SK-N-SH (cell line): Measurements from ENCODE around the gene PGBD4. TPM values are rescaled to one million over a fixed set of nuclear protein-coding genes. Genes with fewer than 3 reads are reported as not detected.

Experiments used
- CTCF ChIA-PET: fragments of 300-600, 350-600 bp; formaldehyde crosslinking; extraction: SDS; loops from one replicate; lab custom pipeline; 2021; lab: Yijun Ruan, JAX
- POLR2A ChIA-PET: fragments of 350-600 bp; sonication (Branson Sonifier 250); formaldehyde crosslinking; extraction: SDS; loops from one replicate; lab custom pipeline; 2020; ENCODE audit warnings: antibody characterized with exemption, inconsistent platforms; lab: Yijun Ruan, JAX
- DNase-seq: peaks from one replicate; pipeline ENCODE4 v3.0.0; 2012
- H2AFZ ChIP-seq: fragments of 200-600 bp; sonication (generic); 2 replicates; pipeline ENCODE4 v1.8.1; 2016; ENCODE audit warnings: antibody characterized with exemption, mild to moderate bottlenecking, low read depth
- H3F3A ChIP-seq: fragments of 200-600 bp; sonication (generic); replicated peaks from 2 replicates; pipeline ENCODE3; 2016; ENCODE audit warnings: antibody characterized with exemption, mild to moderate bottlenecking; ENCODE audit not compliant: insufficient read depth
- H3K27ac ChIP-seq, 2 experiments: fragments of 200-500 bp in 1 of 2; fragments of 200-600 bp in 1 of 2; sonication (Bioruptor generic) in 1 of 2; sonication (generic), shearing (Covaris generic) in 1 of 2; 2 replicates each; pipeline versions ENCODE4 v1.5.1 to v1.6.1; 2014 to 2016; ENCODE audit warnings: low read depth in 2 of 2, inconsistent platforms in 1 of 2, low read length in 1 of 2, mild to moderate bottlenecking in 1 of 2, mixed read lengths in 1 of 2
- H3K27me3 ChIP-seq: fragments of 200-600 bp; sonication (generic), shearing (Covaris generic); 2 replicates; pipeline ENCODE4 v1.6.1; 2016; ENCODE audit warnings: mixed run types; ENCODE audit not compliant: insufficient read depth
- H3K36me3 ChIP-seq, 2 experiments: fragments of 200-500 bp in 1 of 2; fragments of 200-600 bp in 1 of 2; sonication (Bioruptor generic) in 1 of 2; sonication (generic) in 1 of 2; replicated peaks in 1 of 2; 2 replicates each; pipeline versions ENCODE3 to v1.5.1; 2014 to 2016; ENCODE audit warnings: low read length in 1 of 2, mild to moderate bottlenecking in 1 of 2; ENCODE audit not compliant: insufficient read depth in 2 of 2, control insufficient read depth in 1 of 2
- H3K4me1 ChIP-seq, 2 experiments: fragments of 200-500 bp in 1 of 2; fragments of 200-600 bp in 1 of 2; sonication (Bioruptor generic) in 1 of 2; sonication (generic), shearing (Covaris generic) in 1 of 2; 2 replicates each; pipeline versions ENCODE4 v1.5.1 to v1.6.1; 2014 to 2016; ENCODE audit warnings: low read depth in 1 of 2, low read length in 1 of 2, mixed run types in 1 of 2; ENCODE audit not compliant: insufficient read depth in 2 of 2, control insufficient read depth in 1 of 2
- H3K4me2 ChIP-seq: fragments of 200-600 bp; sonication (generic), shearing (Covaris generic); 2 replicates; pipeline ENCODE4 v1.6.1; 2017; ENCODE audit warnings: mixed run types
- H3K4me3 ChIP-seq, 2 experiments: fragments of 200-500 bp in 1 of 2; fragments of 200-600 bp in 1 of 2; sonication (Bioruptor generic) in 1 of 2; sonication (generic), shearing (Covaris generic) in 1 of 2; 2 replicates each; pipeline versions ENCODE4 v1.5.1 to v1.8.1; 2014 to 2016; ENCODE audit warnings: low read depth in 2 of 2, inconsistent platforms in 1 of 2, low read length in 1 of 2, mild to moderate bottlenecking in 1 of 2, mixed read lengths in 1 of 2, moderate library complexity in 1 of 2
- H3K79me2 ChIP-seq: fragments of 200-600 bp; sonication (generic); 2 replicates; pipeline ENCODE4 v1.8.1; 2017; ENCODE audit warnings: mild to moderate bottlenecking; ENCODE audit not compliant: insufficient read depth
- H3K9ac ChIP-seq: fragments of 200-600 bp; sonication (generic); 2 replicates; pipeline ENCODE4 v1.6.1; 2017; ENCODE audit warnings: mixed run types
- H3K9me2 ChIP-seq: fragments of 200-600 bp; sonication (generic); 2 replicates; pipeline ENCODE4 v1.6.1; 2017; ENCODE audit warnings: mixed run types
- H3K9me3 ChIP-seq: fragments of 200-600 bp; sonication (generic); 2 replicates; pipeline ENCODE4 v1.6.1; 2017; ENCODE audit warnings: mixed run types, mild to moderate bottlenecking, moderate library complexity
- H4K20me1 ChIP-seq: fragments of 200-600 bp; sonication (generic); 2 replicates; pipeline ENCODE4 v1.6.1; 2017; ENCODE audit warnings: mild to moderate bottlenecking, mixed run types; ENCODE audit not compliant: insufficient read depth
- CHD2 ChIP-seq: fragments of 150-350 bp; IDR thresholded peaks from 2 replicates; pipeline ENCODE4 v1.6.1; 2018; ENCODE audit warnings: low read length; ENCODE audit not compliant: partially characterized antibody
- CTCF ChIP-seq: fragments of 200-600 bp; sonication (generic); IDR thresholded peaks from 2 replicates; pipeline ENCODE4 v1.6.1; 2017; ENCODE audit warnings: antibody characterized with exemption, mild to moderate bottlenecking, moderate library complexity
- FOSL2 ChIP-seq: IDR thresholded peaks from 2 replicates; pipeline ENCODE4 v1.4.0; 2012; ENCODE audit warnings: low read depth, mild to moderate bottlenecking, moderate library complexity, borderline replicate concordance
- FOXJ3 ChIP-seq: sonication (generic); formaldehyde crosslinking; IDR thresholded peaks from 2 replicates; pipeline ENCODE4 v1.5.1; 2020; ENCODE audit warnings: mild to moderate bottlenecking, missing genetic modification reagents
- FOXM1 ChIP-seq: IDR thresholded peaks from 2 replicates; pipeline ENCODE4 v1.4.0; 2012; ENCODE audit warnings: low read depth, mild to moderate bottlenecking
- GABPA ChIP-seq: IDR thresholded peaks from 2 replicates; pipeline ENCODE4 v1.4.0; 2012; ENCODE audit warnings: low read depth, mild to moderate bottlenecking
- GATA2 ChIP-seq: sonication (generic); formaldehyde crosslinking; IDR thresholded peaks from 2 replicates; pipeline ENCODE4 v1.5.0; 2020; ENCODE audit warnings: mild to moderate bottlenecking, missing genetic modification reagents
- IRF3 ChIP-seq: fragments of 150-350 bp; IDR thresholded peaks from 2 replicates; pipeline ENCODE4 v1.6.1; 2016; ENCODE audit warnings: mild to moderate bottlenecking, low read depth, low read length
- JUND ChIP-seq: IDR thresholded peaks from 2 replicates; pipeline ENCODE4 v1.4.0; 2012
- MXI1 ChIP-seq: IDR thresholded peaks from 2 replicates; pipeline ENCODE4 v1.6.1; 2012; ENCODE audit warnings: mild to moderate bottlenecking, low read depth, low read length, improper control_type of control experiment
- PBX3 ChIP-seq: IDR thresholded peaks from 2 replicates; pipeline ENCODE4; 2012
- RAD21 ChIP-seq: IDR thresholded peaks from 2 replicates; pipeline ENCODE4 v1.6.1; 2012; ENCODE audit warnings: mild to moderate bottlenecking, low read length
- REST ChIP-seq: IDR thresholded peaks from 2 replicates; pipeline ENCODE4 v1.6.1; 2012; ENCODE audit warnings: mild to moderate bottlenecking, low read depth, low read length, moderate library complexity
- RFX5 ChIP-seq: IDR thresholded peaks from 2 replicates; pipeline ENCODE4 v1.6.1; 2012; ENCODE audit warnings: mild to moderate bottlenecking, improper control_type of control experiment, low read length
- TAF1 ChIP-seq: IDR thresholded peaks from 2 replicates; pipeline ENCODE4 v1.6.1; 2012; ENCODE audit warnings: low read depth, mild to moderate bottlenecking, low read length, moderate library complexity, borderline replicate concordance
- YY1 ChIP-seq: IDR thresholded peaks from 2 replicates; pipeline ENCODE4 v1.4.0; 2012; ENCODE audit warnings: low read depth, mild to moderate bottlenecking
- WGBS: methylation state at CpG from one replicate; pipeline ENCODE4 v1.1.6; 2017; ENCODE audit warnings: low lambda C conversion rate; 5-methylcytosine and 5-hydroxymethylcytosine counted together
- polyA plus RNA-seq, 3 experiments: library from polyadenylated mRNA; depleted of rRNA; stranded (reverse); fragments of >200 nt; gene quantifications; 2 replicates each; pipeline ENCODE4 v1.2.3, GENCODE V29; 2012

PGBD4 gene
- polyA plus RNA-seq, 1 of the 3 experiments (the other 2 are of a cell fraction), result 0.77 TPM

GRCh38 chr15:34116620-34117019 is 14.7 kb downstream of the PGBD4 start:
- ChIA-PET POLR2A (no interaction called here), CTCF (interaction anchor here (1.0 to 1.6 kb wide), 2 partner anchors 12 to 251 kb away, joined by 3 read pairs; partner anchors contain the start of gene LPCAT4)
- Histone ChIP-seq H3K4me3 (no peak overlapping the region), H3F3A (no peaks in the 10 kb centered on the region), H3K4me1 (no peaks in the 10 kb centered on the region), H4K20me1 (no peaks in the 10 kb centered on the region), H3K79me2 (no peaks in the 10 kb centered on the region), H3K9me2 (no peaks in the 10 kb centered on the region), H3K4me2 (no peak overlapping the region), H3K9me3 (no peaks in the 10 kb centered on the region), H3K9ac (no peak overlapping the region), H3K36me3 (no peaks in the 10 kb centered on the region), H2AFZ (no peak overlapping the region), H3K27ac (no peak overlapping the region), H3K27me3 (no peaks in the 10 kb centered on the region)
- 56% methylated on average over 2 of the region's 2 CpGs for WGBS
- no peak for DNase-seq
- TF ChIP-seq JUND (no peak), PBX3 (no peak), RFX5 (no peak), IRF3 (no peak), CHD2 (no peak), GATA2 (CRISPR knock-in tag) (no peak), RAD21 (no peak), FOXJ3 (CRISPR knock-in tag) (no peak), MXI1 (no peak), GABPA (no peak), FOXM1 (no peak), FOSL2 (no peak), TAF1 (no peak)

GRCh38 chr15:34119291-34119690 is 17.4 kb downstream of the PGBD4 start:
- no peak overlapping the region for H3K27ac ChIP-seq
- no peak overlapping the region for H2AFZ ChIP-seq
- H3K9me3 ChIP-seq, result no peaks in the 10 kb centered on the region
- peaks cover 4% of the 10 kb centered on the region for H3F3A ChIP-seq
- WGBS, result 54% methylated on average over 4 of the region's 4 CpGs
- no peaks in the 10 kb centered on the region for H4K20me1 ChIP-seq
- H3K4me1 ChIP-seq, result no peaks in the 10 kb centered on the region
- no peaks in the 10 kb centered on the region for H3K9me2 ChIP-seq
- H3K4me2 ChIP-seq, result no peak overlapping the region
- H3K27me3 ChIP-seq, result no peaks in the 10 kb centered on the region
- CTCF ChIA-PET, result interaction anchor here (1.9 to 2.5 kb wide), 2 partner anchors 9 to 91 kb away, joined by 8 to 10 read pairs; partner anchors contain the start of gene KATNBL1
- H3K4me3 ChIP-seq, result no peak overlapping the region
- H3K36me3 ChIP-seq, result no peaks in the 10 kb centered on the region
- H3K79me2 ChIP-seq, result no peaks in the 10 kb centered on the region
- no peak overlapping the region for H3K9ac ChIP-seq
- no peak for TF ChIP-seq GABPA
- TF ChIP-seq FOXJ3 (CRISPR knock-in tag), result no peak
- TF ChIP-seq PBX3, result no peak
- TF ChIP-seq CTCF, result 0 out of 2 replicates have a peak, but pooled peaks have one; percentile 10
- TF ChIP-seq IRF3, result no peak
- TF ChIP-seq REST, result no peak
- TF ChIP-seq YY1, result no peak
- POLR2A ChIA-PET, result no interaction called here
- DNase-seq, result no peak
